ENCODE results near the gene SOST. TPM values are rescaled to one million over a fixed set of nuclear protein-coding genes. Genes with fewer than 3 reads are reported as not detected.

The SOST gene
- total and polyA plus RNA-seq, 2 donors from 2014 or later, result 0.09 to 15.1 TPM

DNA sequence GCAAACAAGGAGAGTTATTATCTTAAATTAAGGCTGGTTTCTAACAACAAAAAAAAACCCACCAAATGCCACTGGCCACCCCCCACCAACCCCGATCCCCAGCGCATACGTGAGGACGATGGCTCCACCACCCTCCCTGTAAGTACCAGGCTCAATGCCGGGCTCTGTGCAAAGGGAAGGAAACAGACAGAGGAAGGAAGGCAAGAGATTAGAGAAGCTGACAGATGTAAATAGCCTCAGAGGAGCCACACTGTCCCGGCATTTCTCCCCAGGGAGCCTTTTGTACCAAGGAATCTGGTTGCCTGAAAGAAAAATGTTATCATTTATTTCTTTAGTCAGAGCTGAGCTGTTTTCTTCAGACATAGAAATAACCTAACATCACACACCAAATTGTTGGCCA is 13.1 kb downstream of the SOST start:
- FAIRE-seq (no peak), DNase-seq (peak in 1 of 5 donors; percentile 54)
- H3K27me3 ChIP-seq (ENCODE audit: control insufficient read depth, insufficient read depth, low read length), result no peaks in the 10 kb centered on the region
- TF ChIP-seq, protein P1, sequence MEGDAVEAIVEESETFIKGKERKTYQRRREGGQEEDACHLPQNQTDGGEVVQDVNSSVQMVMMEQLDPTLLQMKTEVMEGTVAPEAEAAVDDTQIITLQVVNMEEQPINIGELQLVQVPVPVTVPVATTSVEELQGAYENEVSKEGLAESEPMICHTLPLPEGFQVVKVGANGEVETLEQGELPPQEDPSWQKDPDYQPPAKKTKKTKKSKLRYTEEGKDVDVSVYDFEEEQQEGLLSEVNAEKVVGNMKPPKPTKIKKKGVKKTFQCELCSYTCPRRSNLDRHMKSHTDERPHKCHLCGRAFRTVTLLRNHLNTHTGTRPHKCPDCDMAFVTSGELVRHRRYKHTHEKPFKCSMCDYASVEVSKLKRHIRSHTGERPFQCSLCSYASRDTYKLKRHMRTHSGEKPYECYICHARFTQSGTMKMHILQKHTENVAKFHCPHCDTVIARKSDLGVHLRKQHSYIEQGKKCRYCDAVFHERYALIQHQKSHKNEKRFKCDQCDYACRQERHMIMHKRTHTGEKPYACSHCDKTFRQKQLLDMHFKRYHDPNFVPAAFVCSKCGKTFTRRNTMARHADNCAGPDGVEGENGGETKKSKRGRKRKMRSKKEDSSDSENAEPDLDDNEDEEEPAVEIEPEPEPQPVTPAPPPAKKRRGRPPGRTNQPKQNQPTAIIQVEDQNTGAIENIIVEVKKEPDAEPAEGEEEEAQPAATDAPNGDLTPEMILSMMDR (IDR thresholded peaks at IDR 0.05; ENCODE audit: borderline replicate concordance, extremely low read depth, insufficient read depth), result no peak
- H3K9me3 ChIP-seq (ENCODE audit: control insufficient read depth in 2 of 3, insufficient read depth in 1 of 3, low read length in 3 of 3), result no peaks in the 10 kb centered on the region
- H3K9ac ChIP-seq (ENCODE audit: low read length in 3 of 3), result no peak overlapping the region
- intact Hi-C loops (cut with DNase I), result no loop called here
- H3K27ac ChIP-seq (ENCODE audit: low read depth in 2 of 2, low read length in 2 of 2), result no peak overlapping the region
- H3K4me1 ChIP-seq (ENCODE audit: control insufficient read depth in 2 of 3, insufficient read depth in 2 of 3, low read depth in 1 of 3, low read length in 3 of 3), result peaks cover 0 to 2% (median 0%) of the 10 kb centered on the region in 3 donors
- H3K36me3 ChIP-seq (ENCODE audit: control insufficient read depth in 2 of 3, insufficient read depth in 3 of 3, low read length in 3 of 3), result no peaks in the 10 kb centered on the region
- no peak overlapping the region for H3K4me3 ChIP-seq (ENCODE audit: low read length in 3 of 3)

GRCh38 chr17:43741636-43742035 is 17.0 kb downstream of the SOST start:
- DNase-seq (peak in 1 of 5 donors; percentile 52), FAIRE-seq (no peak)
- intact Hi-C loops (cut with DNase I), result no loop called here
- Histone ChIP-seq H3K36me3 (ENCODE audit: control insufficient read depth in 2 of 3, insufficient read depth in 3 of 3, low read length in 3 of 3) (no peaks in the 10 kb centered on the region), H3K4me3 (ENCODE audit: low read length in 3 of 3) (no peak overlapping the region), H3K27me3 (ENCODE audit: control insufficient read depth, insufficient read depth, low read length) (no peaks in the 10 kb centered on the region), H3K27ac (ENCODE audit: low read depth in 2 of 2, low read length in 2 of 2) (no peak overlapping the region), H3K4me1 (ENCODE audit: control insufficient read depth in 2 of 3, insufficient read depth in 2 of 3, low read depth in 1 of 3, low read length in 3 of 3) (no peaks in the 10 kb centered on the region), H3K9me3 (ENCODE audit: control insufficient read depth in 2 of 3, insufficient read depth in 1 of 3, low read length in 3 of 3) (no peaks in the 10 kb centered on the region), H3K9ac (ENCODE audit: low read length in 3 of 3) (no peak overlapping the region)
- TF ChIP-seq, protein P1 (IDR thresholded peaks at IDR 0.05; ENCODE audit: borderline replicate concordance, extremely low read depth, insufficient read depth), result no peak

DNA sequence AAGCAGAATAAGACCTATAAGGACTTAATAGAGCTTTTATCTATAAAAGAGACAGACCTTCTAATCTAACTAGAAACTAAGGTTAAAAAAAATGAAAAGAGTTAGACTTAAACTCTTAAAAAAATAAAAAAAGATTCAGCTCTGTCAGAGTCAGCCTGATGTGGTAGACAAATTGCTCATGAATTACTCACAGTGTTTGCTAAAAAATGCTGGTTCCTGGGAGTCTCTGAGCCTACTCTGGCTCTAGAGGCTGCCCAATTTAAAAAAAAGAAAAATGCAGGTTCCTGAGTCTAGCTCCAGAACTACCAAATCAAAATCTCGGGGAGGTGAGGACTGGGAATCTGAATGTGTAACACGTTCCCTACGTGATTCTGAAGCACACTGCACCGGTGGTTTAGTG is 18.1 kb downstream of the SOST start:
- TF ChIP-seq, protein P1 (IDR thresholded peaks at IDR 0.05; ENCODE audit: borderline replicate concordance, extremely low read depth, insufficient read depth), result no peak
- H3K9ac ChIP-seq (ENCODE audit: low read length in 3 of 3), result no peak overlapping the region
- intact Hi-C loops (cut with DNase I), result no loop called here
- H3K9me3 ChIP-seq (ENCODE audit: control insufficient read depth in 2 of 3, insufficient read depth in 1 of 3, low read length in 3 of 3), result no peaks in the 10 kb centered on the region
- no peak overlapping the region for H3K27ac ChIP-seq (ENCODE audit: low read depth in 2 of 2, low read length in 2 of 2)
- no peak for FAIRE-seq
- H3K36me3 ChIP-seq (ENCODE audit: control insufficient read depth in 2 of 3, insufficient read depth in 3 of 3, low read length in 3 of 3), result no peaks in the 10 kb centered on the region
- DNase-seq, result no peak
- H3K4me3 ChIP-seq (ENCODE audit: low read length in 3 of 3), result no peak overlapping the region
- H3K4me1 ChIP-seq (ENCODE audit: control insufficient read depth in 2 of 3, insufficient read depth in 2 of 3, low read depth in 1 of 3, low read length in 3 of 3), result no peaks in the 10 kb centered on the region
- no peaks in the 10 kb centered on the region for H3K27me3 ChIP-seq (ENCODE audit: control insufficient read depth, insufficient read depth, low read length)

GRCh38 chr17:43737722-43738121 is 20.9 kb downstream of the SOST start:
- H3K27ac ChIP-seq (ENCODE audit: low read depth in 2 of 2, low read length in 2 of 2), result no peak overlapping the region
- DNase-seq (no peak), FAIRE-seq (no peak)
- H3K27me3 ChIP-seq (ENCODE audit: control insufficient read depth, insufficient read depth, low read length), result no peaks in the 10 kb centered on the region
- H3K9ac ChIP-seq (ENCODE audit: low read length in 3 of 3), result no peak overlapping the region
- TF ChIP-seq, protein P1 (IDR thresholded peaks at IDR 0.05; ENCODE audit: borderline replicate concordance, extremely low read depth, insufficient read depth), result no peak
- no peaks in the 10 kb centered on the region for H3K36me3 ChIP-seq (ENCODE audit: control insufficient read depth in 2 of 3, insufficient read depth in 3 of 3, low read length in 3 of 3)
- no peaks in the 10 kb centered on the region for H3K9me3 ChIP-seq (ENCODE audit: control insufficient read depth in 2 of 3, insufficient read depth in 1 of 3, low read length in 3 of 3)
- H3K4me3 ChIP-seq (ENCODE audit: low read length in 3 of 3), result no peak overlapping the region
- intact Hi-C loops (cut with DNase I), result no loop called here
- H3K4me1 ChIP-seq (ENCODE audit: control insufficient read depth in 2 of 3, insufficient read depth in 2 of 3, low read depth in 1 of 3, low read length in 3 of 3), result no peaks in the 10 kb centered on the region

Data from kidney (tissue), 14 donors.